HG03280 (cell line): ENCODE measurements around the gene CABYR.

Experiments
- ATAC-seq: cut with Tn5 transposase; IDR thresholded peaks from one replicate; pipeline ENCODE4 v1.9.1; 2021; ENCODE audit warnings: mild to moderate bottlenecking, moderate library complexity; ENCODE audit not compliant: unreplicated experiment

Gene CABYR, protein sequence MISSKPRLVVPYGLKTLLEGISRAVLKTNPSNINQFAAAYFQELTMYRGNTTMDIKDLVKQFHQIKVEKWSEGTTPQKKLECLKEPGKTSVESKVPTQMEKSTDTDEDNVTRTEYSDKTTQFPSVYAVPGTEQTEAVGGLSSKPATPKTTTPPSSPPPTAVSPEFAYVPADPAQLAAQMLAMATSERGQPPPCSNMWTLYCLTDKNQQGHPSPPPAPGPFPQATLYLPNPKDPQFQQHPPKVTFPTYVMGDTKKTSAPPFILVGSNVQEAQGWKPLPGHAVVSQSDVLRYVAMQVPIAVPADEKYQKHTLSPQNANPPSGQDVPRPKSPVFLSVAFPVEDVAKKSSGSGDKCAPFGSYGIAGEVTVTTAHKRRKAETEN

GRCh38 chr18:24138789-24139616, at the start of gene CABYR:
Gene CABYR, plus strand, starts transcription at chr18:24139062. Its CDS starts 4,053 bp downstream, at chr18:24143115.
- peak; percentile 87 for ATAC-seq

GRCh38 chr18:24089076-24089475, 49.8 kb upstream of the CABYR start:
- no peak for ATAC-seq

- ATAC-seq: no peak
These were observed 49.1 kb upstream of the CABYR start for GRCh38 chr18:24089515-24090337.

DNA sequence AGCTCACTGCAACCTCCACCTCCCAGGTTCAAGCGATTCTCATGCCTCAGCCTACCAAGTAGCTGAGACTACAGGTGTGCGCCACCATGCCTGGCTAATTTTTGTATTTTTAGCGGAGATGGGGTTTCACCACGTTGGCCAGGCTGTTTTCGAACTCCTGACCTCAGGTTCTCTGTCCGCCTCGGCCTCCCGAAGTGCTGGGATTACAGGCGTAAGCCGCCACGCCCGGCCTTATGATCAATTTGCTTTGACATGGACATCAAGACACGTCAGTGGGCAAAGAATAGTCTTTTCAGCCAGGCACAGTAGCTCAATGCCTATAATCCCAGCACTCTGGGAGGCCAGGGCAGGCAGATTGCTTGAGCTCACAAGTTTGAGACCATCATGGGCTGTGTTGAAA, 48.0 kb upstream of the CABYR start:
- ATAC-seq: no peak

DNA sequence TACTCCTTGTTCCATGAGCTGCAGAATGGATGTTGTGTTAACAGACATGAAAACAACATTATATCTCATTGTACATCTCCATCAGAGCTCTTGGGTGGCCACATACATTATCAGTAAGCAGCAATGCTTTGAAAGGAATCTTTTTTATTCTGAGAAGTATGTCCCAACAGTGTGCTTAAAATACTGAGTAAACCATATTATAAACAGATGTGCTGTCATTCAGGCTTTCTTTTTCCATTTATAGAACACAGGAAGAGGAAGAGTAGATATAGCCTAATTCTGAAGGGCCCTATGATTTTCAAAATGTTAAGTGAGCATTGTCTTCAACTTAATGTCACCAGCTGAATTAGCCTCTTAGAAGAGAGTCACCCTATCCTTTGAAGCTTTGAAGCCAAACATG, 44.3 kb upstream of the CABYR start:
- no peak for ATAC-seq

- ATAC-seq: no peak
These were observed 42.9 kb upstream of the CABYR start for GRCh38 chr18:24095976-24096375.

DNA sequence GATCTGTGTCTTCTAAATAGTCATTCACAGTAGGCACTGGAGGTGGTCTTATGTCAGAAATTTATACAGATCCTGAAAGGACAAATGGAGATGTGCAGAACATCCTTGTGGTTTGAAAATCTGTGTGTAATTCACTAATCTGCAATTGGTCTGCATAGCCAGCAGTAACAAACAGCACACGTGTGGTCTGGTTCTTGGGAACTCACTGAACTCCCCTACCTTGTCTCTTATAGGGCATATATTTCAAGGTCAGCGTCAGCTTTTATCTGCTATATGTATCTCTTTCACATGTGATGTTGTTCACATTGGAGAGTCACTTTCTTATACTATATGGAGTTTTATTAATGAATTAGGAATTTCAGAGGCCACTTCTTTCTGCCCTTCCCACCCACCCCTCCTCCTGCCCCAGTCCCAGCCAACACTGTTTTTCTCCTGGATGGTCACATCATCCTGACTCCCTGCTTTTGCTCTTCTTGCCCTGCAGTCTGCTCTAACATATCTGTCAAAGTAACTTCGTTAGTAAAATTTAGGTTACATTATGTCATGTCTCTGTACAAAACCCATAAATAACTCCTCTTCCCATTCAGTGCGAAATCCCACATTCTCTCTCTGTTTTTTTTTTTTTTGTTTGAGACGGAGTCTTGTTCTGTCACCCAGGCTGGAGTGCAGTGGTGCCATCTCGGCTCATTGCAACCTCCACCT, 35.4 kb upstream of the CABYR start:
- no peak for ATAC-seq

GRCh38 chr18:24104486-24104885, 34.4 kb upstream of the CABYR start:
- no peak for ATAC-seq

DNA sequence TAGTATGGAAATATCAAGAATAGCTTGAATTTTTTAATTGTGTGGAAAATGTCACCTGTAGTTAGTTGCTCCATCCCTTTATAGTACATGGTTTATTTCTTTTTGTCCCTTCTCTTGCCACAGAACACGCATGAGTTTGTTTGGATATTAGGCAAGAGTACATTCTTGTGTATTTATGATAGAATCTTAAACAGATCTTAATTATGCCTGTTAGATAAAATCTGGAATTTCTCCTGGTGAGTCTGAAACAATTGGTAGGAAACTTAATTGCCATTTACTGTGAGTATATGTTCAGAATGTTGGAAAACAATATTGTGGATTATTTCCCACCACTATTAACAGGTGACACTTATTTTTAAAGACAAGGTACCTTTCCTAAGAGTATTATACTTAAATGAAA, 30.2 kb upstream of the CABYR start:
- ATAC-seq: no peak

- no peak for ATAC-seq
These were observed 26.9 kb upstream of the CABYR start for GRCh38 chr18:24111936-24112335.

- ATAC-seq: no peak
These were observed 26.4 kb upstream of the CABYR start for GRCh38 chr18:24112464-24112863.

DNA sequence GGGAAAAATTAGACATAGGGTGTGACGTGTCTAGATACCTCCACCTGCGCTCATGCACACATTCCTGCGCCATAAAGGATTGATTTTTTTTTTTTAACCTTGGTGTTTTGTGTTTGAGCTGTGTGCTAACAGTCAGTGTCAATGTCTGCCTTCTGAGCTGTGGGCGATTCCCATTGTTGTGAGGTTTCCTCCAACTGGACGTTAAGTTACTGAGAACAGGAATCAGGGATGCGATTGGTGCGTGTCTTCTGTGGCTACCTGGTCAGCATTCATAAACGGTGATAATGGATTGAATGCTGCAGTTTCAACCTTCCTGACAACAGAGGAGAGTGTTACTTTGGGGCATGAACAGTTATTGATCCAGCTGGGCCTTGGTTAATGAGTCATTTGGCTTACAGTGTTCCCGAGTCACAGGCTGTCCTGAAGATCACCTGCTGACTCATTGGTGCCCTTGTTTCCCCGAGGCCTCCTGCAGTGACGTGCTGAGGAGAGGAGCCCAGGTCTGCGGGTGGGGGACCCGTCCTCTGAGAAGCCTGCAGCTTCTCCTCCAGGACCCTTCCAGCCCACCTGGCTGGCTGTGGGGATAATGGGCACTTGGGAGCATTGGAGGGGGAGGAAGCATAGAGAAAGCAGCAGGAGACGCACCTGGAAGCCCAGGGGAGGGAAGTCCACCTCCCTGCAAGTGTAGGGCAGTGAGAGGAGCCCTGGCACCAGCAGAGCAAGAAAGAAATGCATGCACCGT, 25.8 kb upstream of the CABYR start:
- no peak for ATAC-seq

DNA sequence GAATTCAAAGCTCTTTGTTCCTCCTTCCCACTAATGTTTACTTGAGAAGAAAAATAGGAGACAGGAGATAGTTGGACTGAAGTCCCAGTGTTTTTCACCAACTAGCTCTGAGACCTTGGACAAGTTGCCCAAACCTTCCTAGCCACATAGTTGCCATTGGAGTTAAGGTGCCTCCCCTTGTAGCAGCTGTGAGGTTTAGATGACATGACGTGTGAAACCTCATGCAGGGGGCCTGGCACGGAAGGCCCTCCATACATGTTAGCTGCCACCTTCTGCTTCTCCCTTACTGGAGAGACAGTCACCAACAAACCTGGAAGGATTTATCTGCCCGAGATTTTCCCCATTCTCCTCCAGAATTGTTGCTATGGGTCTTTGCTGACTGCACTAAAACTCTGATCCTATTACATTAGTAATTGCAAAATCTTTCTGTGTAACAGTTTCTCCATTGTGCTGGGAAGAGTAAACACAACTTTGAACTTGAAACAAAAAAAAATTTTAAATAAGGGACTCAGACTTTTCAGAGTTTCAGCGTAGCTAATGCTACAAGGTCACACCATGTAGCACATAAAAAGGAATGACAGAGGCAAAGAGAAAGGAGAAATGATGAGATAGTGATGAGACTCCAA, 23.8 kb upstream of the CABYR start:
- no peak for ATAC-seq

GRCh38 chr18:24115628-24116027, 23.2 kb upstream of the CABYR start:
- ATAC-seq: no peak

- ATAC-seq: peak; percentile 87
These were observed 19.9 kb upstream of the CABYR start for GRCh38 chr18:24118750-24119577.

GRCh38 chr18:24120676-24121075, 18.2 kb upstream of the CABYR start:
- no peak for ATAC-seq

GRCh38 chr18:24121625-24122024, 17.2 kb upstream of the CABYR start:
- ATAC-seq: no peak

- no peak for ATAC-seq
These were observed 12.5 kb upstream of the CABYR start for GRCh38 chr18:24126155-24126961.
